Activated CD4-positive, alpha-beta T cell treated with anti-CD3 and anti-CD28 coated beads for 36 hours (primary cell): ENCODE results near the gene CAMSAP1. TPM values are rescaled to one million over a fixed set of nuclear protein-coding genes. Genes with fewer than 3 reads are reported as not detected.

Source experiments
- ATAC-seq: fragments of 200-7000 bp; cut with Tn5 transposase; one replicate; pipeline ENCODE4 v1.10.0; 2021; ENCODE audit warnings: mild to moderate bottlenecking, moderate library complexity
- CTCF ChIA-PET: fragments of 350-600 bp; sonication (Branson Sonifier 250); formaldehyde crosslinking; loops from one replicate; lab custom pipeline; 2021; ENCODE audit warnings: antibody characterized with exemption; lab: Charles Lee
- POLR2A ChIA-PET: fragments of 350-600 bp; sonication (Branson Sonifier 250); formaldehyde crosslinking; loops from one replicate; lab custom pipeline; 2021; ENCODE audit warnings: antibody characterized with exemption, inconsistent platforms; lab: Charles Lee
- DNase-seq: peaks from one replicate; pipeline ENCODE4 v3.0.0-alpha.2; 2020
- H3K27ac Mint-ChIP-seq: one replicate; pipeline ENCODE4 v1.8.0; 2021; ENCODE audit warnings: mixed read lengths
- H3K27me3 Mint-ChIP-seq: one replicate; pipeline ENCODE4 v1.8.0; 2021; ENCODE audit warnings: mixed read lengths
- H3K36me3 Mint-ChIP-seq: one replicate; pipeline ENCODE4 v1.8.0; 2021; ENCODE audit warnings: low read depth, mixed read lengths
- H3K4me1 Mint-ChIP-seq: one replicate; pipeline ENCODE4 v1.8.0; 2021; ENCODE audit warnings: mixed read lengths
- H3K4me3 Mint-ChIP-seq: one replicate; pipeline ENCODE4 v1.8.0; 2021; ENCODE audit warnings: mild to moderate bottlenecking, moderate library complexity, mixed read lengths
- H3K9me3 Mint-ChIP-seq: one replicate; pipeline ENCODE4 v1.8.0; 2021; ENCODE audit warnings: low read depth, mixed read lengths
- intact Hi-C, 2 experiments: fragments of 100-400 bp; cut with DNase I in 1 of 2; cut with micrococcal nuclease in 1 of 2; formaldehyde crosslinking; loops; one replicate each; pipeline versions ENCODE4 v1.14.2 to v1.15.1; 2022 to 2024; cut with DNase I, micrococcal nuclease
- total RNA-seq, 2 experiments: library from RNA; stranded (reverse); gene quantifications; one replicate each; pipeline ENCODE4 v1.2.3, GENCODE V29; 2021

CAMSAP1 gene
- total RNA-seq, 2 experiments from 2014 or later = 31.2 to 33.4 TPM

DNA sequence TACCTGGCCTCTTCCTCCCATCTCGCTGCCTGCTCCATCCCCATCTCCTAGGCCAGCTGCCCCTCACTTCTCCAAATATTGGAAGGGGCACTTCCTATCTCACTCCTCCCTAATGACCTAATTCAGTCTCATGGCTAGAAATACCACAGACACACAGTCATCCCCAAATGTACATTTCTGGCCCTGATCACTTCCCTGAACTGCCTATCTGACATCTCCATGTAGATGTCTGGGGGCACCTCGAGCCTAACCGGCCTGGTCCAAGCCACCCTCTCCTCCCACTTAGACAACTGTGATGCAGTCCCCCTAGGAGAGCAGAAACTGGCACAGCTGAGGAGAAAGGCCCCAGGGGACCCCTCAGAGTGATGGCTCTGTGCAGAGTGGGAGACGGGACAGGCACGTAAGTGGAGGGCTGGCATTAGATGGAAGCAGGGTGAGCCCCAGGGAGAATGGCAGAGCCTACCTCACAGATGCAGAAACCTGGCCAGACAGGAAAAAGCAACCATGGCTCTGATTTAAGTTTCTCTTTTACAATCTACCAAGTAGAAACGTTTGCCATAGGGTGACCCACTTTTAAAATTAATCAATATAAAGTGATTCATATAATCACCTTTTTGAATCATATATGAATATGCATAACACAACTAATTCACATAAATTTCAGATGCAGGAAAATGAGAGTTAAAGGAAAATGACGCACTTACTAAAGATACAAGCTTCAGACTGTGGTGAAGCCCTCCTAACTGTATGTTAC is 22.1 kb downstream of the CAMSAP1 start:
- H3K4me3 Mint-ChIP-seq = no peak overlapping the region
- intact Hi-C loops = loop anchor here in 1 of 2 experiments (1.0 kb wide), 1 partner anchor 20 kb away; no protein-coding TSS in a partner anchor
- H3K36me3 Mint-ChIP-seq = peaks cover 7% of the 10 kb centered on the region
- ATAC-seq (peak; percentile 20), DNase-seq (peak; percentile 11)
- no peaks in the 10 kb centered on the region for H3K27me3 Mint-ChIP-seq
- peak overlapping the region; percentile 90 for H3K27ac Mint-ChIP-seq
- H3K9me3 Mint-ChIP-seq = no peaks in the 10 kb centered on the region
- ChIA-PET CTCF (interaction anchor here (1.0 kb wide), 1 partner anchor 19 kb away, joined by 5 read pairs; no protein-coding TSS in a partner anchor), POLR2A (no interaction called here)
- peaks cover 57% of the 10 kb centered on the region for H3K4me1 Mint-ChIP-seq

DNA sequence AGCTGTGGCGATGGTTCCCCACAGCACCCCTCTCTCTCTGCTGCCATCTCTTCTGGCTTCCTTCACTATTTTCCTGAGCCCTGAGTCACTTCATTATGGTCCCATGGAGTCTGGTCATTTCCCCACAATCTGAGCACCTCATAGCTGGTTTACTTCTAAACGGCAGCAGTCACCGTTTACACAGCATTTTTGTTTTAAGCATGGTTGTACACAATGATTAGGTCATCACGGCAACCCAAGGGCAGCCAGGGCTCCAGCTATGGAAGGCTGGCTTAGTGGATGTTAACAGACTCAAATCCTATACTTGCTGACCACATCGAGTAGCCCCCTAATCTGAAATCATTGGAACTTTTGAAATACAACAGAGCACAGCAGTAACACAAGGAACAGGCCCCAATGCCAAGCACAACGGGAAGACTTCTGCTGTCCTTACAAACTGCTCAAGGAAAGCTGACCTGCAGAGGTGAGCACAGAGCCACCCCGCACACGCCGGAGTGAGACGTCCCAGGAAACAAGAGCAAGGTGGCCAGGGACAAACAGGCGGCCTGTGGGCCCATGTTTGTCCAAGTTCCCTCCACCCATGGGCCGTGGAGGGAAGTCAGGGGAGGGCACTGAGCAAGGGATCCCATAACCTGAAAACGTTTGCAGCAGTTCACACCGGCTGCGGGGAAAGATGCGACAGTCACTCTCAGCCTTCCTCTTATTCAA is 22.9 kb downstream of the CAMSAP1 start:
- Mint-ChIP-seq H3K9me3 (no peaks in the 10 kb centered on the region), H3K27me3 (no peaks in the 10 kb centered on the region), H3K4me1 (peaks cover 57% of the 10 kb centered on the region), H3K4me3 (no peak overlapping the region), H3K27ac (no peak overlapping the region), H3K36me3 (peaks cover 7% of the 10 kb centered on the region)
- ChIA-PET CTCF (interaction anchor here (1.0 kb wide), 1 partner anchor 19 kb away, joined by 5 read pairs; no protein-coding TSS in a partner anchor), POLR2A (no interaction called here)
- ATAC-seq = no peak
- DNase-seq = no peak
- intact Hi-C loops = loop anchor here in 1 of 2 experiments (1.0 kb wide), 1 partner anchor 21 kb away; no protein-coding TSS in a partner anchor

DNA sequence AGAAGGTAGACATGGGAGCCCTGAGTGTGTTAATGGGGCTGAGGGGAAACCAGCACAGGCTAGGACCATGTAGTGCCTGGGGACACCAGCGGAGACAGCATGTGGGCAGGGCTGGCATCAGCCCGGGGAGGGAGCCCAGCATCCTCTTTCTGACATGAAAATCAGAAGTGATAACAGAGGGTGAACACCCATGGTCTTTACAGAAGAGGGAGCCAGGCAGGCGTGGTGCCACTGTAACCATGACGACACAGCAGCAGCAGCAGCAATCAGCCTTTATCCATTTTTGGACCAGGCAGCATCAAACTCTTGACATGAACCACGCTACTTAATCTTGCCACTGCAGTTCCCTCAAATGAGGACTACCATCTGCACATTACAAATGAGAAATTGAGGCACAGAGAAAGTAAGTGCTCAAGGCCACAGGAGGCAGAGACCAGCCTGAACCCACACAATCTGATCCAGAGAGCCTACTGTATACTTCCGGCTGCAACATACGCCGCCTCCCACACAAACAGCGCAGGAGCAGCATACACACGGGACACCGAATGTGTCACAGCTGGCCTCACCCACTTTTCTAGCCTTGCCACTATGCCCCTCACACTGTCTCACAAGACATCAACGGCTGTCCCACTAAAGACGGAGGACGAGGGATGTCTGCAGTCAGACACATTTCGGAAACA is 23.8 kb downstream of the CAMSAP1 start:
- ChIA-PET CTCF (no interaction called here), POLR2A (no interaction called here)
- Mint-ChIP-seq H3K4me1 (peaks cover 59% of the 10 kb centered on the region), H3K4me3 (no peak overlapping the region), H3K27me3 (no peaks in the 10 kb centered on the region), H3K27ac (no peak overlapping the region), H3K36me3 (peaks cover 7% of the 10 kb centered on the region), H3K9me3 (no peaks in the 10 kb centered on the region)
- no peak for ATAC-seq
- peak; percentile 18 for DNase-seq
- intact Hi-C loops = no loop called here

DNA sequence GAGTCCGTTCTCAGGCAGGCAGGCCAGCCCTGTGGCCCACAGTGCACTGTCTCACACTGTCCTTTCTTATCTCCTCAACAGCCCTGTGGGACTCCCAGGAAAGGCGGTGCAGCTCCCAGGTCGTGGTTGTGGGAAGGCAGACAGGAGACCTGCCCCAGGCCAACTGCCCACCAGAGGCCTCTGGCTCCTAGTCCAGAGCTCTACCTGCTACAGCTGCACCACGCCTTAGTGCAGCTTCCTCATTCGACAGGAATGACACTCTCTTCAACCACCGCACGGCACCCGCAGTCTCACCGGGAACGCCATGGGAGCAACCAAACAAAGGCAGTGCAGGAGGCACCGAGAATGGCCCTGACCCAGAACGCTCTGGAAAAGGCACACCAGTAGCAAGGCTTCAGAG is 25.3 kb downstream of the CAMSAP1 start:
- peaks cover 57% of the 10 kb centered on the region for H3K4me1 Mint-ChIP-seq
- no peaks in the 10 kb centered on the region for H3K27me3 Mint-ChIP-seq
- DNase-seq (no peak), ATAC-seq (no peak)
- peaks cover 9% of the 10 kb centered on the region for H3K36me3 Mint-ChIP-seq
- CTCF ChIA-PET = no interaction called here
- H3K9me3 Mint-ChIP-seq = no peaks in the 10 kb centered on the region
- POLR2A ChIA-PET = no interaction called here
- no peak overlapping the region for H3K27ac Mint-ChIP-seq
- no peak overlapping the region for H3K4me3 Mint-ChIP-seq
- intact Hi-C loops = no loop called here

DNA sequence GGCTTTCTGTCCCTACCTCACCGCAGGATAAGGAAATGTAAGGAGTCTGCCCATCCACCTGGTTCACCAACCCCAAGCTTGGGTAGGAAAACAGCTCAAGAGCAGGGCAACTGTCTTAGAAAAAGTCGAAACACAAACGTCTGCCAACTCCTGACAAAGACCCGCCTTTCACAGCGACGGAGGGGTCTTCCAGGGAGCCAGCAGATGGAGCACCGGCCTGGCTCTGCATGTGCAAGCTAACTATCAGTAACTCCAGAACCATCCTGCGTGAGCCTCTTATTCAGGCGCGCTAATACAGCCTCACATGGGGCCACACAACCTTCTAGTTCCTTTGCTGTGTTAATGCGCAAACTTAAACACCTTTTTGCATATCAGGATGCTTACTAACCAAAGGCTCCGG is 26.9 kb downstream of the CAMSAP1 start:
- CTCF ChIA-PET = interaction anchor here (0.6 to 1.2 kb wide), 3 partner anchors 16 to 62 kb away, joined by 3 to 6 read pairs (median 3); no protein-coding TSS in a partner anchor

DNA sequence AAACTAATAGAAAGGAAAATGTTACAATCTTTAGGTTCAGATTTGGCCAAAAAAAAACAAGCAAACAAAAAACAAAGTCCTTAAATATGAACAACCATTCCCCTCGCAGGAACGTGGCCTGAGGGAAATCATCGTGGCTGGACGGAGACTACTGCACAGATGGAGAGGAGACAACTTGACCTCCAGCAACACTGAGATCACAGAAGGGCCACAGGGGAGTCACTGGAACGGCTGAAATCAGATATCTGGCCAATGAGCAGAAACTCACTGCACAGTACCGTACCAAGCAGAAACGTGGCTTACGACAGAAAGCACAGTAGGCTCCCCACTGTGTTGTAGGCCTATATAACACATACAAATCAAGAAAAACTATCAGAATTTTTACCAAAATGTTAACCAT is 27.7 kb downstream of the CAMSAP1 start:
- no peak for DNase-seq
- ChIA-PET CTCF (no interaction called here), POLR2A (no interaction called here)
- Mint-ChIP-seq H3K27me3 (no peaks in the 10 kb centered on the region), H3K4me3 (no peak overlapping the region), H3K4me1 (peaks cover 38% of the 10 kb centered on the region), H3K36me3 (peaks cover 8% of the 10 kb centered on the region), H3K27ac (no peak overlapping the region), H3K9me3 (no peaks in the 10 kb centered on the region)
- ATAC-seq = no peak
- intact Hi-C loops = no loop called here

More for the DNA sequence above, 26.9 kb downstream of the CAMSAP1 start:
- no peak overlapping the region for H3K4me3 Mint-ChIP-seq
- no peaks in the 10 kb centered on the region for H3K27me3 Mint-ChIP-seq
- H3K27ac Mint-ChIP-seq = no peak overlapping the region
- peaks cover 8% of the 10 kb centered on the region for H3K36me3 Mint-ChIP-seq
- H3K4me1 Mint-ChIP-seq = peaks cover 43% of the 10 kb centered on the region
- ATAC-seq = no peak
- no peak for DNase-seq
- POLR2A ChIA-PET = no interaction called here
- intact Hi-C loops = no loop called here
- no peaks in the 10 kb centered on the region for H3K9me3 Mint-ChIP-seq

DNA sequence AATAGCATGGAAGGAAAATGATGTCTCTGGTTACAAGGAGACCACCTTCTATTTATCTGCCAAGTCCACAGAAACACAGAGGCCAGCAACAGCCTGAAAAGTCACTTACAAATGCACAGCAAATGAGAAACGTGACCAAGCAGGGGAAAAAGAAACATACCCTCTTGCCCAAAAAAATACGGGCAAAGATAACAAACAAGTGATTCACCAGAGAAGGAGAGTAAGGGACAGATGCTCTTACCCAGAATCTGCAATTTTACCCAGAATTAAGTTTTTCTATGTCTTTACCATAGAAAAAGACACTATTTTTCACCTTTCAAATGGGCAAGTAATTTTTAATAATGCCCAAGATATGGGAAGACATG is 28.1 kb downstream of the CAMSAP1 start:
- ATAC-seq (no peak), DNase-seq (no peak)
- POLR2A ChIA-PET = no interaction called here
- intact Hi-C loops = no loop called here
- Mint-ChIP-seq H3K36me3 (peaks cover 8% of the 10 kb centered on the region), H3K4me1 (peaks cover 34% of the 10 kb centered on the region), H3K27me3 (no peaks in the 10 kb centered on the region), H3K27ac (no peak overlapping the region), H3K4me3 (no peak overlapping the region), H3K9me3 (no peaks in the 10 kb centered on the region)
- CTCF ChIA-PET = no interaction called here

DNA sequence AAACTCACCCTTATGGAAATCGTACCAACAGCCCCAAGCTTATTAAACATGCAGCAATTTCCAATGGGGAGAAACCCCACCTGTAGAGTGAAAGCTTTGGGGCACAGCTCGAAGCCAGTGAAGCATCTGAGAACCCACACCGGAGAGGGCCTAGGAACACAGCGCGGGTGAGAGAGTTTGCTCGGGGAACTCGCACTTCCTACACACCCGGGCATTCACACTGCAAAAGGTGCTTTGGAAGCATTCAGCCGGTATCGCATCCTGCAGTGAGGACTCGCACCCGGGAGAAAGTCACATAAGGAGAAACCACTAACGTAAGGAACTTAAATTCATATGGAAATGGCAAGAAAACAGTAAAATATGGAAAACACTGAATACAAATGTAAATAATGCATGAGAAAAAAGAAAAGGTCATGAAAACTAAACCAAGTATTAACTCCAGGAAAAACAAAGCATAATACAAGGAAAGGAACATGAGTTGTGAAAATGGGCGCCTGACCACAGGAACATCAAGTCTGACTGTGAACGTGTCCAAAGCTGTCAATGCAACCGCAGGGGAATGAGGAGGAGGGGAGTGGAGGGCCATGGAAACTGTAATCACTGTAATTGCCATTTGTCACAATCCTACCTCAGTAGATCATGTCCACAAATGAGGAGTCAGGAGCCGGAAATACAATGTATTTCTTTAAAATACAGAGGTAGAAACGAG is 28.7 kb downstream of the CAMSAP1 start:
- Mint-ChIP-seq H3K36me3 (peaks cover 8% of the 10 kb centered on the region), H3K9me3 (no peaks in the 10 kb centered on the region), H3K27me3 (no peaks in the 10 kb centered on the region), H3K4me3 (no peak overlapping the region), H3K27ac (no peak overlapping the region), H3K4me1 (peaks cover 30% of the 10 kb centered on the region)
- CTCF ChIA-PET = interaction anchor here (0.6 to 1.1 kb wide), 3 partner anchors 12 to 554 kb away, joined by 3 read pairs; no protein-coding TSS in a partner anchor
- intact Hi-C loops = no loop called here
- POLR2A ChIA-PET = no interaction called here
- ATAC-seq = peak; percentile 9
- DNase-seq = no peak

DNA sequence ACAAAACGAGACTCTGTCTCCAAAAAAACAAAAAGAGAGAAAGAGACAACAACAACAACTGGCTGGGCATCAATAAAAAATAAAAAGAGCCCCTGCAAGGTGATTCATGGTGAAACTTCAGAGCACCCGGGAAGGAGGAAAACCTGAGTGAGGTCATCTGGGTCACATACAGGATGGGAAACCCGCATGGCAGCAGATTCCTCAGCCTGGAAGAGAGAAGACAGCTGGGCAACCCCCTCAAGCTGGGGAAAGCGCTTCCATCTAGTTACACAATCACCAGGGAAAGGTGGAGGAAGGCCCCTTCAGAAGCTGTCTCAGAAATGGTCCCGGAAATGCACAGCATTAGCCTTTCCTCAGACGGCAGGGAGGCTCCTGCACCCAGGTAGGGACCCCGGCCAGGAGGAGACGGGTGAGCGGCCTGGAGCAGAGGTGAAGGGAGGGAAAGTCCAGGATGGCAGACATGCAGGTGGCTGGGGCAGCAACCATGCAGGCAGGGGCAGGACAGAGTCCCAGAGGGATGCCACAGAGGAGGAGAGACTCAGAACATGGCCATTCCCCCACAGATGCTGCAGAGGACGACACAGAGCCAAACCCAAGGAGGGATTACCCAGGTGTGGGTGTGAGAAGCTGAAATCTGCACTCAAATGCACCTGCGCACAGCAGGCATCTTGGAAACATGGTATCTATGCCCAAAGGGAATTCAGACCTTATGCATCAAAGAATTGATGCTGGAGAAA is 29.4 kb downstream of the CAMSAP1 start:
- CTCF ChIA-PET = interaction anchor here (0.6 to 1.1 kb wide), 5 partner anchors 9 to 555 kb away, joined by 3 to 6 read pairs (median 3); no protein-coding TSS in a partner anchor
- H3K9me3 Mint-ChIP-seq = no peaks in the 10 kb centered on the region

DNA sequence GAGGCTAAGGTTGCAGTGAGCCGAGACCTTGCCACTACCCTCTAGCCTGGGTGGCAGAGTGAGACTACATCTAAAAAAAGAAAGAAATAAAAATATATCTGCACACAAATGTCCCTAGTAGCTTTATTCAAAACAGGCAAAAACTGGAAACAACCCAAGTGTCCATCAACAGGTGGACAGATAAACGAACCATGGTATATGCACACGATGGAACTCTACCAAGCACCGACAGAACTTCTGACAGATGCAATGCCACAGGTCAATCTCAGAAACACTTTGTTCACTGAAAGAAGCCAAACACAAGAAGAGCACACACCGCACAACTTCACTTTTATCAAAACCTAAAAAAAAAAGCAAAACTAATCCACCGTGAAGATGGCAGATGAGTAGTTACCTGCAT is 30.4 kb downstream of the CAMSAP1 start:
- ChIA-PET POLR2A (no interaction called here), CTCF (interaction anchor here (0.6 to 1.7 kb wide), 2 partner anchors 13 to 53 kb away, joined by 3 to 6 read pairs; no protein-coding TSS in a partner anchor)

More for the DNA sequence above, 29.4 kb downstream of the CAMSAP1 start:
- Mint-ChIP-seq H3K4me3 (no peak overlapping the region), H3K27me3 (no peaks in the 10 kb centered on the region), H3K27ac (no peak overlapping the region), H3K36me3 (peaks cover 8% of the 10 kb centered on the region), H3K4me1 (peaks cover 27% of the 10 kb centered on the region)
- intact Hi-C loops = no loop called here
- ATAC-seq (no peak), DNase-seq (no peak)
- POLR2A ChIA-PET = no interaction called here

More for the DNA sequence above, 30.4 kb downstream of the CAMSAP1 start:
- Mint-ChIP-seq H3K9me3 (no peaks in the 10 kb centered on the region), H3K27me3 (no peaks in the 10 kb centered on the region), H3K4me1 (peaks cover 36% of the 10 kb centered on the region), H3K27ac (no peak overlapping the region), H3K4me3 (no peak overlapping the region), H3K36me3 (peaks cover 5% of the 10 kb centered on the region)
- intact Hi-C loops = no loop called here
- DNase-seq (no peak), ATAC-seq (no peak)
